AG04450 (cell line): ENCODE data around the gene C17orf58. TPM values are rescaled to one million over a fixed set of nuclear protein-coding genes. Genes with fewer than 3 reads are reported as not detected.
A peak's percentile ranks its signal among the peaks of the same experiment; 100 is the strongest.

Experiments
- CTCF ChIA-PET: fragments of 300-600, 350-600 bp; formaldehyde crosslinking; extraction: SDS; loops from one replicate; lab custom pipeline; 2022; ENCODE audit warnings: antibody characterized with exemption, inconsistent platforms; lab: Charles Lee
- POLR2A ChIA-PET: fragments of 350-600 bp; formaldehyde crosslinking; extraction: SDS; loops from one replicate; lab custom pipeline; 2021; ENCODE audit warnings: antibody characterized with exemption, inconsistent platforms; lab: Yijun Ruan, JAX
- DNase-seq: peaks from one replicate; pipeline ENCODE4 v3.0.0-alpha.2; 2011; ENCODE audit warnings: low read depth, low spot score
- H3K27ac ChIP-seq: one replicate; pipeline ENCODE4 v1.5.1; 2012; ENCODE audit warnings: low read depth, low read length, control low read depth
- H3K27me3 ChIP-seq: one replicate; pipeline ENCODE4 v1.6.0; 2012; ENCODE audit warnings: low read length; ENCODE audit not compliant: control insufficient read depth, insufficient read depth
- H3K4me3 ChIP-seq: 2 replicates; pipeline ENCODE4 v1.5.1; 2011; ENCODE audit warnings: mild to moderate bottlenecking, low read depth, low read length, control low read depth
- H3K9me3 ChIP-seq: 2 replicates; pipeline ENCODE4 v1.5.1; 2012; ENCODE audit warnings: low read length; ENCODE audit not compliant: control insufficient read depth, insufficient read depth
- CTCF ChIP-seq: IDR thresholded peaks from 2 replicates; pipeline ENCODE4 v1.5.1; 2011; ENCODE audit warnings: low read depth, low read length, control low read depth, inconsistent platforms
- polyA plus RNA-seq: library from polyadenylated mRNA; depleted of rRNA; stranded (reverse); fragments of >200 nt; gene quantifications from 2 replicates; pipeline ENCODE4 v1.2.3, GENCODE V29; 2011; rRNA removed
- small RNA-seq: library from RNA; depleted of rRNA; stranded (forward); fragments of <200 nt; gene quantifications from one replicate; pipeline ENCODE3, GENCODE V24; 2012; ENCODE audit warnings: low read depth; ENCODE audit not compliant: insufficient read length

The C17orf58 gene
- polyA plus RNA-seq, 1 experiment: 14.4 TPM

GRCh38 chr17:67950945-67951344, 45.3 kb downstream of the C17orf58 start:
- TF ChIP-seq CTCF: no peak
- Histone ChIP-seq H3K4me3 (no peak overlapping the region), H3K27ac (no peak overlapping the region), H3K9me3 (no peaks in the 10 kb centered on the region), H3K27me3 (no peaks in the 10 kb centered on the region)
- POLR2A ChIA-PET: no interaction called here
- no peak for DNase-seq
- CTCF ChIA-PET: no interaction called here

- Histone ChIP-seq H3K27ac (no peak overlapping the region), H3K9me3 (no peaks in the 10 kb centered on the region), H3K27me3 (no peaks in the 10 kb centered on the region), H3K4me3 (no peak overlapping the region)
- POLR2A ChIA-PET: no interaction called here
- TF ChIP-seq CTCF: no peak
- CTCF ChIA-PET: interaction anchor here (1.2 kb wide), 1 partner anchor 16 kb away, joined by 4 read pairs; no protein-coding TSS in a partner anchor
- no peak for DNase-seq
Measured at GRCh38 chr17:67947325-67947813, 48.9 kb downstream of the C17orf58 start.

- Histone ChIP-seq H3K4me3 (no peak overlapping the region), H3K9me3 (no peaks in the 10 kb centered on the region), H3K27ac (no peak overlapping the region), H3K27me3 (no peaks in the 10 kb centered on the region)
- no peak for TF ChIP-seq CTCF
- DNase-seq: no peak
- POLR2A ChIA-PET: no interaction called here
- CTCF ChIA-PET: interaction anchor here (1.2 to 1.3 kb wide), 2 partner anchors 16 to 18 kb away, joined by 3 to 4 read pairs; no protein-coding TSS in a partner anchor
Measured at GRCh38 chr17:67946513-67946912, 49.8 kb downstream of the C17orf58 start.

GRCh38 chr17:67944035-67944434, 52.2 kb downstream of the C17orf58 start:
- H3K27ac ChIP-seq: no peak overlapping the region
- TF ChIP-seq CTCF: no peak
- no peak for DNase-seq
- H3K27me3 ChIP-seq: no peaks in the 10 kb centered on the region
- CTCF ChIA-PET: interaction anchor here (0.9 to 2.1 kb wide), 3 partner anchors 12 to 20 kb away, joined by 4 to 6 read pairs (median 5); no protein-coding TSS in a partner anchor
- POLR2A ChIA-PET: no interaction called here
- no peak overlapping the region for H3K4me3 ChIP-seq
- no peaks in the 10 kb centered on the region for H3K9me3 ChIP-seq

- Histone ChIP-seq H3K4me3 (no peak overlapping the region), H3K9me3 (no peaks in the 10 kb centered on the region), H3K27me3 (no peaks in the 10 kb centered on the region), H3K27ac (no peak overlapping the region)
- ChIA-PET CTCF (interaction anchor here (0.6 to 2.1 kb wide), 13 partner anchors 9 to 140 kb away, joined by 3 to 10 read pairs (median 3); no protein-coding TSS in a partner anchor), POLR2A (no interaction called here)
- TF ChIP-seq CTCF: peak; percentile 48
- no peak for DNase-seq
Measured at GRCh38 chr17:67942810-67943209, 53.5 kb downstream of the C17orf58 start.

Small RNA genes lying within 50 kb of the gene (small RNA-seq; reads per million reads assigned to genes)
- not detected for gene RN7SL622P

Other genes with a start within 250 kb of the C17orf58 start
- gene BPTF, start 171.0 kb downstream of the C17orf58 start, polyA plus RNA-seq: 34.9 and 46.0 TPM in 2 replicates
- 134 and 151 TPM in 2 replicates for gene KPNA2, start 39.3 kb upstream of the C17orf58 start, polyA plus RNA-seq